ENCODE data around the gene ZCCHC14. TPM values are rescaled to one million over a fixed set of nuclear protein-coding genes. Genes with fewer than 3 reads are reported as not detected.
A peak's percentile ranks its signal among the peaks of the same experiment; 100 is the strongest.

The ZCCHC14 gene
- total and polyA plus RNA-seq, 2 of the 13 experiments (the other 11 are each of a cell fraction or from before 2014, with no cell fraction given) = 12.4 to 12.5 TPM

GRCh38 chr16:87471278-87472141 lies 21.3 kb downstream of the ZCCHC14 start (continued):
- TF ChIP-seq CEBPZ (IDR thresholded peaks at IDR 0.05; ENCODE audit: low read length) (no peak), ZBTB42 (CRISPR knock-in tag; IDR thresholded peaks at IDR 0.05) (no peak), ZNF75D (CRISPR knock-in tag; IDR thresholded peaks at IDR 0.05; ENCODE audit: borderline replicate concordance) (no peak), ZNF564 (CRISPR knock-in tag; IDR thresholded peaks at IDR 0.05) (no peak), GATAD2A (CRISPR knock-in tag; IDR thresholded peaks at IDR 0.05) (peak; percentile 85), BRD4 (CRISPR knock-in tag; IDR thresholded peaks at IDR 0.05) (no peak), HOXA5 (CRISPR knock-in tag; IDR thresholded peaks at IDR 0.05) (no peak), XBP1 (CRISPR knock-in tag; IDR thresholded peaks at IDR 0.05) (no peak), CCAR2 (optimal IDR thresholded peaks at IDR 0.05; ENCODE audit: low read depth, low read length) (no peak), DPF2 (CRISPR knock-in tag; IDR thresholded peaks at IDR 0.05; ENCODE audit: borderline replicate concordance, low read depth) (no peak), MAFF (IDR thresholded peaks at IDR 0.05; ENCODE audit: low read depth, low read length) (no peak), USF2 (IDR thresholded peaks at IDR 0.05; ENCODE audit: low read depth, low read length) (no peak), USF2 (CRISPR knock-in tag; IDR thresholded peaks at IDR 0.05; ENCODE audit: borderline replicate concordance) (no peak), ZSCAN30 (CRISPR knock-in tag; IDR thresholded peaks at IDR 0.05) (no peak), RFX3 (CRISPR knock-in tag; IDR thresholded peaks at IDR 0.05) (no peak), IKZF4 (CRISPR knock-in tag; IDR thresholded peaks at IDR 0.05; ENCODE audit: borderline replicate concordance, low read depth, not compliant biosample characterization) (no peak), RERE (CRISPR knock-in tag; IDR thresholded peaks at IDR 0.05; ENCODE audit: low read depth) (no peak), KLF16 (CRISPR knock-in tag; IDR thresholded peaks at IDR 0.05) (peak in 1 of 2 experiments; percentile 61; a peak in 1 of 4 replicates), ESRRA (CRISPR knock-in tag; IDR thresholded peaks at IDR 0.05; ENCODE audit: low read depth) (peak; percentile 85; the same call in 1 of the 2 replicates)

Data from HepG2 (cell line).